Measurements from ENCODE around the gene HOOK2. TPM values are rescaled to one million over a fixed set of nuclear protein-coding genes. Genes with fewer than 3 reads are reported as not detected.
A peak's percentile ranks its signal among the peaks of the same experiment; 100 is the strongest.

Gene HOOK2
- total RNA-seq, 1 donor from 2014 or later: 27.9 TPM

DNA sequence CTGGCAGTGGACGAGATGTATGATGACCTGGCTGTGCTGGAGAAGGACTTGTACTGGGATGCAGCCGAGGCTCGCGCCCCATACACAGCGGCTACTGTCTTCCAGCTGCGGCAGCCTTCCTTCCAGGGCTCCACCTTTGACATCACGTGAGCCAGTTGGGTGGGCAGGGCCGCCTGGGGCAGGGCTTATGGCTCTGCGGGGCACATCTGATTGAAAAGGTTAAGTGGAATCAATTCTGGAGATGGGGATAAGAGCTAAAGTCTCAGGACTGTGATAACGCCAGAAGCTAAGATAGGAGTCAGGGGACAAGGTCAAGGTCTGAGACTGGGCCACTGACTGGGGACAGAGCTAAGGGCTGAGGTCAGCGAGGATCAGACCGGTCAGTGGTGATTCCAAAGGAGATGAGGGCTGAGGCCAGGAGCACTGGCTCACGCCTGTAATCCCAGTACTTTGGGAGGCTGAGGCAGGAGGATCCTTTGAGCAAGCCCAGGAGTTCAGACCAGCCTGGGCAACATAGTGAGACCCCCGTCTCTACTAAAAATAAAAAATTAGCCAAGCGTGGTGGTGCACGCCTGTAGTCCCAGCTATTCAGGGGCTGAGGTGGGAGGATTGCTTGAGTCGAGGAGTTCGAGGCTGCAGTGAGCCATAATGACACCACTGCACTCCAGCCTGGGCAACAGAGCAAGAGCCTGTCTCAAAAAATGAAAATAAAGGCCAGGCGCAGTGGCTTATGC, 19.0 kb downstream of the HOOK2 start:
- peak overlapping the region; percentile 57 for H3K27ac Mint-ChIP-seq (ENCODE audit: unreplicated experiment)
- H3K9me3 Mint-ChIP-seq: peaks cover 4% of the 10 kb centered on the region
- H3K36me3 Mint-ChIP-seq (ENCODE audit: low read depth): peaks cover 4% of the 10 kb centered on the region
- TF ChIP-seq, protein P1, sequence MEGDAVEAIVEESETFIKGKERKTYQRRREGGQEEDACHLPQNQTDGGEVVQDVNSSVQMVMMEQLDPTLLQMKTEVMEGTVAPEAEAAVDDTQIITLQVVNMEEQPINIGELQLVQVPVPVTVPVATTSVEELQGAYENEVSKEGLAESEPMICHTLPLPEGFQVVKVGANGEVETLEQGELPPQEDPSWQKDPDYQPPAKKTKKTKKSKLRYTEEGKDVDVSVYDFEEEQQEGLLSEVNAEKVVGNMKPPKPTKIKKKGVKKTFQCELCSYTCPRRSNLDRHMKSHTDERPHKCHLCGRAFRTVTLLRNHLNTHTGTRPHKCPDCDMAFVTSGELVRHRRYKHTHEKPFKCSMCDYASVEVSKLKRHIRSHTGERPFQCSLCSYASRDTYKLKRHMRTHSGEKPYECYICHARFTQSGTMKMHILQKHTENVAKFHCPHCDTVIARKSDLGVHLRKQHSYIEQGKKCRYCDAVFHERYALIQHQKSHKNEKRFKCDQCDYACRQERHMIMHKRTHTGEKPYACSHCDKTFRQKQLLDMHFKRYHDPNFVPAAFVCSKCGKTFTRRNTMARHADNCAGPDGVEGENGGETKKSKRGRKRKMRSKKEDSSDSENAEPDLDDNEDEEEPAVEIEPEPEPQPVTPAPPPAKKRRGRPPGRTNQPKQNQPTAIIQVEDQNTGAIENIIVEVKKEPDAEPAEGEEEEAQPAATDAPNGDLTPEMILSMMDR (conservative IDR thresholded peaks at IDR 0.05): no peak
- peaks cover 17% of the 10 kb centered on the region for H3K4me1 Mint-ChIP-seq
- H3K4me3 Mint-ChIP-seq: peak overlapping the region; percentile 24
- no peak for DNase-seq (ENCODE audit: low read depth, low spot score)
- peaks cover 31% of the 10 kb centered on the region for H3K27me3 Mint-ChIP-seq (ENCODE audit: low read depth)

DNA sequence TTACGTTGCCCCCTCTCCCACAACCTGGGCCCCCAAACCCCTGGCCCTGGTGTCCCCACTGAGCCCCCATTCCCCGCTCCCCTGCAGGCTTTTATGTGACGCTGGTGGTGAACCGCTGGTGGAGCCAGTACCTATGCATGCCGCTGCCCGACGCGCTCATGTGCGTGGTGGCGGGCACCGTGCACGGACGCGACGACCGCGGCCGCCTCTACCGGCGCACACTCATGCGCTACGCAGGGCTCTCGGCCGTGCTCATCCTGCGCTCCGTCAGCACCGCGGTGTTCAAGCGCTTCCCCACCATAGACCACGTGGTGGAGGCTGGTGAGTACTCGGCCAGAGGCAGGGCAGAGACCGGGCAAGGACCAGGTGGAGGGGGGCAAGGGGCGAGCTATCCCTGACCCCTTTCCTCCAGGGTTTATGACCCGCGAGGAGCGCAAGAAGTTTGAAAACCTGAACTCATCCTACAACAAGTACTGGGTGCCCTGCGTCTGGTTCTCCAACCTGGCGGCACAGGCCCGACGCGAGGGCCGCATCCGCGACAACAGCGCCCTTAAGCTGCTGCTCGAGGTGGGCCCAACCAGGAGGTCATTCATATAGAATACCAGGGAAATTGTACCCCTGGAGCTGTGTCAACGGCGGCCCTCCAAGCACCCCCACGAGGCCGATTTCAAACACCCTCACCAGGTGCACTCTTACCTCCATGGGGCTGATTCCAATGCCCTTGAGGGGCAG, 20.7 kb downstream of the HOOK2 start:
- peaks cover 13% of the 10 kb centered on the region for H3K4me1 Mint-ChIP-seq
- TF ChIP-seq, protein P1 (conservative IDR thresholded peaks at IDR 0.05): no peak
- H3K9me3 Mint-ChIP-seq: no peaks in the 10 kb centered on the region
- no peak overlapping the region for H3K4me3 Mint-ChIP-seq
- H3K27me3 Mint-ChIP-seq (ENCODE audit: low read depth): peaks cover 46% of the 10 kb centered on the region
- H3K27ac Mint-ChIP-seq (ENCODE audit: unreplicated experiment): no peak overlapping the region
- DNase-seq (ENCODE audit: low read depth, low spot score): no peak
- H3K36me3 Mint-ChIP-seq (ENCODE audit: low read depth): no peaks in the 10 kb centered on the region

DNA sequence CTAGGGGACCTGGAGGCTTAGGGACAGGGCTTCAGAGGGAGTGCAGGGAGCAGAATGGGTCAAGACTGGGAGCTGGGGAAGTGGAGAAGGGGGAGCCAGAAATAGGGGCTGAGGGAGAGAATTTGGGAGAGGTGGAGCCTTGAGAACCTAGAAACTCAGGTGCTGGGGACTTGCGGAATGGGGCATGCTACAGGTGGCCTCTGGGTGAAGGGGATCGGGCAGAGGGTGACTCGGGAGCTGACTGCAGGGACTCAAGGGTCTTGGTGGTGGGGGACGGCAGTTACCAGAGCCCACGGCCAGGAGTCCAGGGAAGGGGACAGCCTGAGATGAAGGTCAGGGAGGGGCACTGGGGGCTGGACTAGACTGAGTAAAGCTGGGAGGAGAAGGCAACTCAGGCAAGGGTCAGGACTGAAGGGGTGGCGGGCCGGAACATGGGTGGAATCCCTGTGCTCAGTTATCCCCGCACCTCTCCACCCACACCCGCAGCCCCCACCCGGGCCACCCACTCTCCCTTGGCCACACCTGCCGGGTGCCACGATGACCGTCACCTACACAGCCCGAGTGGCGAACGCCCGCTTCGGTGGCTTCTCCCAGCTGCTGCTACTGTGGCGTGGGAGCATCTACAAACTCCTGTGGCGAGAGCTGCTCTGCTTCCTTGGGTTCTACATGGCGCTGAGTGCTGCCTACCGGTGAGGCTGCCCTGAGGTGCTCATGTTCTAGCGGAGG, 23.1 kb downstream of the HOOK2 start:
- Mint-ChIP-seq H3K4me1 (peaks cover under 1% of the 10 kb centered on the region), H3K36me3 (ENCODE audit: low read depth) (peaks cover 11% of the 10 kb centered on the region), H3K27ac (ENCODE audit: unreplicated experiment) (no peak overlapping the region), H3K9me3 (no peaks in the 10 kb centered on the region), H3K4me3 (no peak overlapping the region), H3K27me3 (ENCODE audit: low read depth) (peaks cover 55% of the 10 kb centered on the region)
- no peak for DNase-seq (ENCODE audit: low read depth, low spot score)
- TF ChIP-seq, protein P1 (conservative IDR thresholded peaks at IDR 0.05): no peak

DNA sequence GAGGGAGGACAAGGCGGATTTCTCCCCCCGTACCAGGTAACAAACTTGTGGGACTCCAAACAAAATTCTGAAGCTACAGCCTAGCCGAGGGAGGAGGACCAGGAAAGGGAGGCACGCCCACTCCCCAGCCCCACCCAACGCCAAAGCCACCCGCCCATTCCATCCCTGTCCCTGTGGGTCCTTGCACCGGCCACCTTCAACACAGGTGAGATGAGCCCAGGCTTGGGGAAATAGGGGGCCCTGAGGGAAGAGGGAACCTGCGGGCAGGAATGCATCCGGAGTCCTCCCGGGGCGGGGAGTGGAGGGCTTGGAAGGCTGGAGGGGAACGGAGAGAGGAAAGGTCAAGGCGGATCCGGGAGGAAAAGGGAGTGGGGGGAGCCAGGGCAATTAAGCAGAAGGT, 23.7 kb downstream of the HOOK2 start, which contains the start of gene BEST2:
BEST2 (plus strand) TSS at position 157 of the 400 bp plus-strand sequence. CDS start 802 bp downstream, outside the sequence.
- Mint-ChIP-seq H3K27ac (ENCODE audit: unreplicated experiment) (no peak within 1 kb of the TSS), H3K4me1 (no peaks in the 10 kb centered on the region), H3K36me3 (ENCODE audit: low read depth) (peaks cover 11% of the 10 kb centered on the region), H3K27me3 (ENCODE audit: low read depth) (peaks cover 55% of the 10 kb centered on the region), H3K9me3 (no peaks in the 10 kb centered on the region), H3K4me3 (no peak within 1 kb of the TSS)
- TF ChIP-seq, protein P1 (conservative IDR thresholded peaks at IDR 0.05): no peak
- no peak for DNase-seq (ENCODE audit: low read depth, low spot score)

DNA sequence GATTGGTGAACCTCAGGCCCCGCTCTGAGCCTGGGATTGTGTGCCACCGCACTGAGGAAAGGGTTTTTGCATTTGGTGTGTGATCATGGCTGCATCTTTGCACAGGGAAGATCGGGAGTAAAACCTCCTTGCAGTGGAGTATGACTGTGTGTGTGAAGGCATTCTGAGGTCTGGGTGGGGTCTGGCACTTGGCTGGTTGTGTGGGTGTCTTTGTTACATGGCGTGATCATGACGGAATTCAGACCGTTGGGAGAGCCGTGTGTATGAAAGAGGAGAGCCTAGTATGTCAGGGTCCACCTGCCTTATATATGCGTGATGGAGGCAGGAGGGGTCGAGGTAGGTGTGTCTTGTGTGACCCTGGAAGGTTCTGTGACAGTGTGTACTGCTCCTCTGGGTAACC, 24.5 kb downstream of the HOOK2 start:
- TF ChIP-seq, protein P1 (conservative IDR thresholded peaks at IDR 0.05): no peak
- H3K27ac Mint-ChIP-seq (ENCODE audit: unreplicated experiment): no peak overlapping the region
- H3K9me3 Mint-ChIP-seq: no peaks in the 10 kb centered on the region
- H3K27me3 Mint-ChIP-seq (ENCODE audit: low read depth): peaks cover 55% of the 10 kb centered on the region
- no peaks in the 10 kb centered on the region for H3K4me1 Mint-ChIP-seq
- H3K4me3 Mint-ChIP-seq: no peak overlapping the region
- H3K36me3 Mint-ChIP-seq (ENCODE audit: low read depth): peaks cover 11% of the 10 kb centered on the region
- no peak for DNase-seq (ENCODE audit: low read depth, low spot score)

Data from neural crest cell (in vitro differentiated cells).